Measurements from ENCODE around the gene S100A6. TPM values are rescaled to one million over a fixed set of nuclear protein-coding genes. Genes with fewer than 3 reads are reported as not detected.

S100A6 gene
- total RNA-seq, 1 experiment from 2014 or later: 1,633 TPM

GRCh38 chr1:153578490-153578889, 42.7 kb upstream of the S100A6 start:
- Histone ChIP-seq H3K27ac (ENCODE audit: low read depth, low read length) (no peak overlapping the region), H3K4me1 (ENCODE audit: control insufficient read depth in 1 of 2, insufficient read depth in 2 of 2, low read length in 2 of 2) (peaks cover 4 to 24% of the 10 kb centered on the region in 2 experiments; a peak in 3 of 4 replicates), H3K4me2 (ENCODE audit: low read length) (0 out of 2 replicates have a peak overlapping the region, but pooled peaks have one; percentile 6), H3K9me3 (ENCODE audit: control insufficient read depth in 1 of 2, insufficient read depth in 1 of 2, low read depth in 1 of 2, low read length in 2 of 2) (no peaks in the 10 kb centered on the region), H3K79me2 (ENCODE audit: insufficient read depth, low read length) (no peaks in the 10 kb centered on the region), H3K27me3 (ENCODE audit: insufficient read depth, low read length) (no peaks in the 10 kb centered on the region), H3K36me3 (ENCODE audit: control insufficient read depth in 1 of 2, insufficient read depth in 2 of 2, low read length in 2 of 2) (no peaks in the 10 kb centered on the region), H3K9me2 (ENCODE audit: insufficient read depth) (no peaks in the 10 kb centered on the region), H3K4me3 (replicated peaks in 1 of 2; ENCODE audit: low read depth in 1 of 2, low read length in 2 of 2) (no peak overlapping the region), H2AFZ (ENCODE audit: low read depth, low read length, poor library complexity, severe bottlenecking) (no peak overlapping the region), H3K9ac (ENCODE audit: low read length) (no peak overlapping the region), H4K20me1 (ENCODE audit: insufficient read depth) (no peaks in the 10 kb centered on the region)
- ChIA-PET POLR2A (interaction anchor here (1.0 to 1.1 kb wide), 2 partner anchors 12 to 49 kb away, joined by 3 to 4 read pairs; partner anchors contain the start of gene S100A13), CTCF (interaction anchor here (1.1 to 2.2 kb wide), 2 partner anchors 10 to 26 kb away, joined by 3 to 8 read pairs; no protein-coding TSS in a partner anchor), RAD21 (ENCODE audit: low non-redundant PET in 1 of 2, low total read pairs in 2 of 2, uncharacterized antibody in 2 of 2, unreplicated experiment in 2 of 2) (no interaction called here)
- BruUV-seq (replicated peaks): no TSS peak
- ATAC-seq: no peak
- TF ChIP-seq CBX3 (IDR thresholded peaks at IDR 0.05; ENCODE audit: low read depth) (no peak), SP1 (IDR thresholded peaks at IDR 0.05; ENCODE audit: low read depth) (no peak), MAX (IDR thresholded peaks at IDR 0.05) (no peak)
- no peak for DNase-seq (ENCODE audit: low read depth, low spot score)
- intact Hi-C loops (cut with micrococcal nuclease): no loop called here

- ChIA-PET RAD21 (ENCODE audit: low non-redundant PET in 1 of 2, low total read pairs in 2 of 2, uncharacterized antibody in 2 of 2, unreplicated experiment in 2 of 2) (no interaction called here), CTCF (interaction anchor here (1.4 to 2.8 kb wide), 3 partner anchors 10 to 50 kb away, joined by 4 to 11 read pairs (median 8); partner anchors contain the start of genes S100A1 and S100A13), POLR2A (interaction anchor here (0.7 to 1.6 kb wide), 7 partner anchors 10 to 77 kb away, joined by 3 to 9 read pairs (median 5); partner anchors contain the start of genes CHTOP, S100A13, S100A14 and S100A6)
- H3K4me1 ChIP-seq (ENCODE audit: control insufficient read depth in 1 of 2, insufficient read depth in 2 of 2, low read length in 2 of 2): peaks cover 12 to 32% of the 10 kb centered on the region in 2 experiments
- H2AFZ ChIP-seq (ENCODE audit: low read depth, low read length, poor library complexity, severe bottlenecking): peak overlapping the region; percentile 54
- H3K9me3 ChIP-seq (ENCODE audit: control insufficient read depth in 1 of 2, insufficient read depth in 1 of 2, low read depth in 1 of 2, low read length in 2 of 2): no peaks in the 10 kb centered on the region
- H3K4me3 ChIP-seq (replicated peaks in 1 of 2; ENCODE audit: low read depth in 1 of 2, low read length in 2 of 2): no peak overlapping the region
- H3K9me2 ChIP-seq (ENCODE audit: insufficient read depth): no peaks in the 10 kb centered on the region
- H3K27me3 ChIP-seq (ENCODE audit: insufficient read depth, low read length): no peaks in the 10 kb centered on the region
- H3K9ac ChIP-seq (ENCODE audit: low read length): peak overlapping the region; percentile 30; the same call in 1 of the 2 replicates
- peak overlapping the region; percentile 62 for H3K4me2 ChIP-seq (ENCODE audit: low read length)
- no peaks in the 10 kb centered on the region for H4K20me1 ChIP-seq (ENCODE audit: insufficient read depth)
- intact Hi-C loops (cut with micrococcal nuclease): no loop called here
- H3K27ac ChIP-seq (ENCODE audit: low read depth, low read length): no peak overlapping the region
- H3K79me2 ChIP-seq (ENCODE audit: insufficient read depth, low read length): no peaks in the 10 kb centered on the region
- BruUV-seq (replicated peaks): no TSS peak
- peak; percentile 46 for ATAC-seq
- H3K36me3 ChIP-seq (ENCODE audit: control insufficient read depth in 1 of 2, insufficient read depth in 2 of 2, low read length in 2 of 2): no peaks in the 10 kb centered on the region
- DNase-seq (ENCODE audit: low read depth, low spot score): no peak
- no peak for TF ChIP-seq POLR2A (IDR thresholded peaks at IDR 0.05; ENCODE audit: borderline replicate concordance, extremely low read depth, insufficient read depth, insufficient read length)
- TF ChIP-seq MAX (IDR thresholded peaks at IDR 0.05): no peak
- TF ChIP-seq CTCF (IDR thresholded peaks at IDR 0.05 in 2 of 3, conservative IDR thresholded peaks at IDR 0.05 in 1 of 3; ENCODE audit: borderline replicate concordance in 1 of 3, insufficient read depth in 1 of 3, low read depth in 2 of 3, low read length in 2 of 3): no peak
- no peak for TF ChIP-seq EGR1 (IDR thresholded peaks at IDR 0.05; ENCODE audit: low read depth)
- no peak for TF ChIP-seq SRF (IDR thresholded peaks at IDR 0.05; ENCODE audit: low read depth)
- no peak for TF ChIP-seq SIN3A (IDR thresholded peaks at IDR 0.05; ENCODE audit: low read depth)
- no peak for TF ChIP-seq FOSL1 (IDR thresholded peaks at IDR 0.05; ENCODE audit: low read depth)
- TF ChIP-seq CEBPB (IDR thresholded peaks at IDR 0.05; ENCODE audit: low read depth): no peak
- no peak for TF ChIP-seq ZBTB33 (IDR thresholded peaks at IDR 0.05; ENCODE audit: extremely low read depth, insufficient replicate concordance, low read length)
- no peak for TF ChIP-seq RAD21 (IDR thresholded peaks at IDR 0.05; ENCODE audit: low read depth)
- no peak for TF ChIP-seq TCF7L2 (IDR thresholded peaks at IDR 0.05; ENCODE audit: borderline replicate concordance, extremely low read depth, insufficient read depth, insufficient read length)
Measured at GRCh38 chr1:153577624-153578051, 41.8 kb upstream of the S100A6 start.

Data from HCT116 (cell line).